H1 (cell line): Measurements from ENCODE around the gene VSX2. TPM values are rescaled to one million over a fixed set of nuclear protein-coding genes. Genes with fewer than 3 reads are reported as not detected.
A peak's percentile ranks its signal among the peaks of the same experiment; 100 is the strongest.

Experiments used
- CTCF ChIA-PET: fragments of 300-600 bp; sonication (Branson Sonifier 250); formaldehyde crosslinking; loops from one replicate; lab custom pipeline; 2021; ENCODE audit not compliant: partially characterized antibody; lab: Charles Lee
- POLR2A ChIA-PET: fragments of 300-600 bp; sonication (Branson Sonifier 250); formaldehyde crosslinking; loops from one replicate; lab custom pipeline; 2021; ENCODE audit warnings: inconsistent platforms; ENCODE audit not compliant: partially characterized antibody; lab: Charles Lee
- DNase-seq, 2 experiments: peaks; one replicate each; pipeline versions ENCODE4 v3.0.0 to v3.0.0-alpha.2; 2010 to 2022; ENCODE audit warnings: low spot score in 2 of 2, low read depth in 1 of 2, mixed read lengths in 1 of 2
- FAIRE-seq: peaks from 2 replicates; lab custom pipeline; 2011; peaks lifted over from hg19 to GRCh38; lab: Jason Lieb, UNC
- H2AFZ ChIP-seq: 2 replicates; pipeline ENCODE4 v1.8.1; 2012; ENCODE audit warnings: low read length, inconsistent platforms
- H2AK5ac ChIP-seq: 2 replicates; pipeline ENCODE4 v1.6.1; 2013; ENCODE audit warnings: low read depth, low read length
- H2BK120ac ChIP-seq: replicated peaks from 2 replicates; pipeline ENCODE3; 2013; ENCODE audit warnings: low read depth, low read length, inconsistent platforms
- H2BK12ac ChIP-seq: 2 replicates; pipeline ENCODE4 v1.6.1; 2013; ENCODE audit warnings: low read depth, low read length
- H2BK15ac ChIP-seq: 2 replicates; pipeline ENCODE4 v1.6.1; 2013; ENCODE audit warnings: low read length
- H2BK20ac ChIP-seq: 2 replicates; pipeline ENCODE4 v1.6.1; 2013; ENCODE audit warnings: low read length
- H2BK5ac ChIP-seq: 2 replicates; pipeline ENCODE4 v1.6.1; 2013; ENCODE audit warnings: low read depth, low read length
- H3K14ac ChIP-seq: 2 replicates; pipeline ENCODE4 v1.6.1; 2013; ENCODE audit warnings: inconsistent platforms; ENCODE audit not compliant: insufficient read length
- H3K18ac ChIP-seq: 2 replicates; pipeline ENCODE4 v1.6.1; 2013; ENCODE audit warnings: low read length; ENCODE audit errors: extremely low read depth
- H3K23ac ChIP-seq: 2 replicates; pipeline ENCODE4 v1.6.1; 2013; ENCODE audit warnings: inconsistent platforms; ENCODE audit not compliant: insufficient read length
- H3K23me2 ChIP-seq: 2 replicates; pipeline ENCODE4 v1.6.1; 2013; ENCODE audit warnings: low read depth, low read length
- H3K27ac ChIP-seq: 2 replicates; pipeline ENCODE4 v1.6.1; 2011; ENCODE audit warnings: low read depth, low read length, inconsistent platforms
- H3K27me3 ChIP-seq, 4 experiments: replicated peaks in 1 of 4; 1 replicate in 1 of 4; 2 replicates in 3 of 4; pipeline versions ENCODE4 v1.6.1 to v1.8.1; 2011 to 2013; ENCODE audit warnings: low read length in 3 of 4, mild to moderate bottlenecking in 3 of 4, inconsistent platforms in 2 of 4, mixed read lengths in 2 of 4, moderate library complexity in 1 of 4; ENCODE audit not compliant: control insufficient read depth in 3 of 4, insufficient read depth in 3 of 4; ENCODE audit errors: extremely low read depth in 1 of 4
- H3K36me3 ChIP-seq, 4 experiments: 2 replicates each; pipeline versions ENCODE4 v1.6.1 to v1.8.1; 2011 to 2013; ENCODE audit warnings: mild to moderate bottlenecking in 4 of 4, low read length in 3 of 4, moderate library complexity in 2 of 4, control low read depth in 1 of 4, inconsistent platforms in 1 of 4; ENCODE audit not compliant: insufficient read depth in 4 of 4, control insufficient read depth in 2 of 4
- H3K4ac ChIP-seq: replicated peaks from 2 replicates; pipeline ENCODE3; 2013; ENCODE audit warnings: low read length, low read depth, mixed read lengths, inconsistent platforms; ENCODE audit not compliant: insufficient read length
- H3K4me1 ChIP-seq, 4 experiments: replicated peaks in 1 of 4; 1 replicate in 1 of 4; 2 replicates in 3 of 4; pipeline versions ENCODE4 v1.6.1 to v1.8.1; 2011 to 2013; ENCODE audit warnings: low read length in 3 of 4, inconsistent platforms in 2 of 4, mixed read lengths in 1 of 4; ENCODE audit not compliant: insufficient read depth in 4 of 4, control insufficient read depth in 3 of 4
- H3K4me2 ChIP-seq, 2 experiments: 2 replicates each; pipeline versions ENCODE4 v1.6.1 to v1.8.1; 2011 to 2013; ENCODE audit warnings: low read depth in 2 of 2, low read length in 2 of 2, control low read depth in 1 of 2, inconsistent platforms in 1 of 2, mild to moderate bottlenecking in 1 of 2; ENCODE audit not compliant: insufficient read depth in 1 of 2
- H3K4me3 ChIP-seq, 4 experiments: fragments of 200-600, 300-600 bp in 1 of 4; sonication (generic), shearing (Covaris generic), sonication (Bioruptor Twin) in 1 of 4; 2 replicates each; pipeline versions ENCODE4 v1.5.1 to v1.8.1; 2011 to 2016; ENCODE audit warnings: low read length in 4 of 4, low read depth in 3 of 4, control low read depth in 2 of 4, inconsistent platforms in 2 of 4, mild to moderate bottlenecking in 2 of 4, mixed read lengths in 1 of 4, moderate library complexity in 1 of 4; ENCODE audit not compliant: insufficient read depth in 2 of 4; ENCODE audit errors: extremely low read depth in 1 of 4
- H3K56ac ChIP-seq: replicated peaks from 2 replicates; pipeline ENCODE3; 2013; ENCODE audit warnings: low read depth, mild to moderate bottlenecking, mixed read lengths, low read length, inconsistent platforms; ENCODE audit not compliant: insufficient read length
- H3K79me1 ChIP-seq: 2 replicates; pipeline ENCODE4 v1.6.1; 2013; ENCODE audit warnings: low read depth, low read length, control low read depth
- H3K79me2 ChIP-seq, 2 experiments: 2 replicates each; pipeline versions ENCODE4 v1.6.1 to v1.8.1; 2012 to 2013; ENCODE audit warnings: low read length in 2 of 2, mild to moderate bottlenecking in 2 of 2, inconsistent platforms in 1 of 2; ENCODE audit not compliant: insufficient read depth in 2 of 2, control insufficient read depth in 1 of 2
- H3K9ac ChIP-seq, 4 experiments: replicated peaks in 1 of 4; 1 replicate in 1 of 4; 2 replicates in 3 of 4; pipeline versions ENCODE4 v1.6.1 to v1.8.1; 2011 to 2013; ENCODE audit warnings: low read depth in 3 of 4, low read length in 3 of 4, control low read depth in 2 of 4, mild to moderate bottlenecking in 2 of 4, moderate library complexity in 2 of 4, inconsistent platforms in 1 of 4; ENCODE audit errors: extremely low read depth in 1 of 4
- H3K9me3 ChIP-seq, 2 experiments: 2 replicates each; pipeline versions ENCODE4 v1.6.1 to v1.8.1; 2012 to 2013; ENCODE audit warnings: mild to moderate bottlenecking in 2 of 2, moderate library complexity in 2 of 2, control low read depth in 1 of 2, inconsistent platforms in 1 of 2, low read depth in 1 of 2, low read length in 1 of 2, mixed read lengths in 1 of 2; ENCODE audit not compliant: insufficient read depth in 2 of 2
- H4K20me1 ChIP-seq, 2 experiments: replicated peaks in 1 of 2; 2 replicates each; pipeline versions ENCODE3 to v1.8.1; 2011 to 2013; ENCODE audit warnings: inconsistent platforms in 2 of 2, low read length in 2 of 2, mild to moderate bottlenecking in 1 of 2; ENCODE audit not compliant: insufficient read depth in 2 of 2, control insufficient read depth in 1 of 2
- H4K5ac ChIP-seq: 2 replicates; pipeline ENCODE4 v1.6.1; 2013; ENCODE audit warnings: low read length, low read depth, mixed read lengths, inconsistent platforms; ENCODE audit not compliant: insufficient read length
- H4K8ac ChIP-seq: 2 replicates; pipeline ENCODE4 v1.8.0; 2013; ENCODE audit warnings: mild to moderate bottlenecking, moderate library complexity, low read length, inconsistent platforms; ENCODE audit not compliant: insufficient read depth; ENCODE audit errors: extremely low read depth
- H4K91ac ChIP-seq: replicated peaks from 2 replicates; pipeline ENCODE3; 2013; ENCODE audit warnings: low read length, mixed read lengths, inconsistent platforms; ENCODE audit not compliant: insufficient read length
- EGR1 ChIP-seq: IDR thresholded peaks from 2 replicates; pipeline ENCODE4 v1.6.1; 2011; ENCODE audit warnings: low read depth, low read length, borderline replicate concordance
- TAF1 ChIP-seq: IDR thresholded peaks from 2 replicates; pipeline ENCODE4 v1.6.1; 2011; ENCODE audit warnings: mild to moderate bottlenecking, low read depth, low read length
- TBP ChIP-seq: IDR thresholded peaks from 2 replicates; pipeline ENCODE4 v1.6.1; 2011; ENCODE audit warnings: low read depth, low read length, improper control_type of control experiment
- WGBS, 2 experiments: shearing (Covaris generic) in 1 of 2; methylation state at CpG; one replicate each; pipeline versions ENCODE4 v1.1.6 to v1.1.7; 2013 to 2015; ENCODE audit warnings: low lambda C conversion rate in 2 of 2, mixed read lengths in 2 of 2, inconsistent platforms in 1 of 2, low coverage in 1 of 2, missing lambda C conversion rate in 1 of 2; ENCODE audit not compliant: insufficient replicate concordance in 2 of 2, insufficient coverage in 1 of 2, insufficient read length in 1 of 2; ENCODE audit errors: extremely low coverage in 1 of 2, missing lambda C conversion rate in 1 of 2; 5-methylcytosine and 5-hydroxymethylcytosine counted together
- polyA plus RNA-seq, 7 experiments: library from polyadenylated mRNA; depleted of rRNA in 3 of 7; stranded (reverse) in 5 of 7; unstranded in 2 of 7; fragments of >200 nt in 5 of 7; fragments of 200-250 nt in 2 of 7; gene quantifications; 1 replicate in 5 of 7; 2 replicates in 1 of 7; 4 replicates in 1 of 7; pipeline versions ENCODE4 v1.2.1 to v1.2.3, GENCODE V29; 2011 to 2013; ENCODE audit warnings: missing spikeins in 2 of 7, mixed read lengths in 2 of 7
- total RNA-seq: library from RNA; stranded (reverse); fragmentation: NEBNext Ultra II Directional; extraction: Animal tissue kit (Norgen Biotek cat#: 25700); gene quantifications from 2 replicates; pipeline ENCODE4 v1.2.1, GENCODE V29; 2021
- TF ChIP-seq, protein P1 (sequence below): IDR thresholded peaks from 2 replicates; pipeline ENCODE4 v1.6.1; 2011; ENCODE audit warnings: low read depth, mild to moderate bottlenecking, low read length; ENCODE audit not compliant: insufficient read depth

Gene VSX2
- total and polyA plus RNA-seq, 2 of the 8 experiments (the other 6 are each of a cell fraction or from before 2014, with no cell fraction given): 0.08 to 0.22 TPM

DNA sequence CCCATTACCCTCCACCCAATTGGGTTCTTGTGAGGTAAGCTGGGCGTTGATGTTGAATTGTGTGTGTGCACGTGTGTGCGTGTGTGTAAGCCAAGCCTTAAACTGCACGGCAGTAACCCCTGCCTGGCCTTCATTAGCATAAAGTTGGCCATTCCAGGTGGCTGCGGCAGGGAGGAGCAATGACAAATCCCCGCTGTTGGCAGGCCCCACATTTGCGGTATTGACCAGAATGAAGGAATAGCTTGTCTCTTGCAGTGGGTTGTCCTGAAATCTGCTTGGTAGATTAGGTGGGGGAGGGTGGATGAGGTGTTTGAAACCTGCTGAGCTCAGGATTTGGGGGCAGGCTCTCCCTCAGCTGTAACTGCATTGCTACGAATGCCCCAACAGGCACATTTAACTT is 7.3 kb downstream of the VSX2 start:
- Histone ChIP-seq H4K20me1 (peaks cover 0 to 2% of the 10 kb centered on the region in 2 experiments), H3K9me3 (no peaks in the 10 kb centered on the region), H2AK5ac (no peak overlapping the region), H3K4me1 (peaks cover 4 to 18% (median 9%) of the 10 kb centered on the region in 4 experiments), H3K4me2 (0 out of 4 replicates have a peak overlapping the region, but pooled peaks of 1 of the 2 experiments have one; percentile 2), H4K91ac (no peak overlapping the region), H3K23me2 (peaks cover 5% of the 10 kb centered on the region; the same call in 1 of the 2 replicates), H3K79me2 (no peaks in the 10 kb centered on the region), H2BK5ac (no peak overlapping the region), H3K18ac (no peak overlapping the region), H3K4ac (no peak overlapping the region), H4K8ac (no peak overlapping the region), H3K36me3 (no peaks in the 10 kb centered on the region), H3K27me3 (peaks cover 21 to 40% (median 31%) of the 10 kb centered on the region in 4 experiments), H3K27ac (no peak overlapping the region), H3K79me1 (no peaks in the 10 kb centered on the region; the same call in 1 of the 2 replicates), H3K4me3 (no peak overlapping the region), H3K14ac (no peak overlapping the region), H3K56ac (no peak overlapping the region), H2BK12ac (peak overlapping the region; percentile 35; the same call in 1 of the 2 replicates), H2BK120ac (no peak overlapping the region), H4K5ac (no peak overlapping the region), H3K9ac (no peak overlapping the region), H2BK15ac (no peak overlapping the region), H2AFZ (no peak overlapping the region), H2BK20ac (no peak overlapping the region), H3K23ac (no peak overlapping the region)
- DNase-seq: no peak
- TF ChIP-seq TAF1 (no peak), TBP (no peak), EGR1 (no peak)
- TF ChIP-seq, protein P1, sequence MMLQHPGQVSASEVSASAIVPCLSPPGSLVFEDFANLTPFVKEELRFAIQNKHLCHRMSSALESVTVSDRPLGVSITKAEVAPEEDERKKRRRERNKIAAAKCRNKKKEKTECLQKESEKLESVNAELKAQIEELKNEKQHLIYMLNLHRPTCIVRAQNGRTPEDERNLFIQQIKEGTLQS: no peak
- ChIA-PET CTCF (interaction anchor here (0.6 to 12.4 kb wide), 20 partner anchors 11 to 233 kb away, joined by 3 to 139 read pairs (median 5); no protein-coding TSS in a partner anchor), POLR2A (interaction anchor here (1.0 to 1.7 kb wide), 2 partner anchors 17 to 475 kb away, joined by 3 read pairs; no protein-coding TSS in a partner anchor)
- WGBS, 2 experiments: 73% methylated on average over 8 of the region's 8 CpGs; no CpG with 5 or more reads in 1 of the 2 experiments
- no peak for FAIRE-seq
